ENCODE results near the gene KIF26A. TPM values are rescaled to one million over a fixed set of nuclear protein-coding genes. Genes with fewer than 3 reads are reported as not detected.
A peak's percentile ranks its signal among the peaks of the same experiment; 100 is the strongest.

KIF26A gene
- polyA plus RNA-seq, 6 donors from 2014 or later: not detected

DNA sequence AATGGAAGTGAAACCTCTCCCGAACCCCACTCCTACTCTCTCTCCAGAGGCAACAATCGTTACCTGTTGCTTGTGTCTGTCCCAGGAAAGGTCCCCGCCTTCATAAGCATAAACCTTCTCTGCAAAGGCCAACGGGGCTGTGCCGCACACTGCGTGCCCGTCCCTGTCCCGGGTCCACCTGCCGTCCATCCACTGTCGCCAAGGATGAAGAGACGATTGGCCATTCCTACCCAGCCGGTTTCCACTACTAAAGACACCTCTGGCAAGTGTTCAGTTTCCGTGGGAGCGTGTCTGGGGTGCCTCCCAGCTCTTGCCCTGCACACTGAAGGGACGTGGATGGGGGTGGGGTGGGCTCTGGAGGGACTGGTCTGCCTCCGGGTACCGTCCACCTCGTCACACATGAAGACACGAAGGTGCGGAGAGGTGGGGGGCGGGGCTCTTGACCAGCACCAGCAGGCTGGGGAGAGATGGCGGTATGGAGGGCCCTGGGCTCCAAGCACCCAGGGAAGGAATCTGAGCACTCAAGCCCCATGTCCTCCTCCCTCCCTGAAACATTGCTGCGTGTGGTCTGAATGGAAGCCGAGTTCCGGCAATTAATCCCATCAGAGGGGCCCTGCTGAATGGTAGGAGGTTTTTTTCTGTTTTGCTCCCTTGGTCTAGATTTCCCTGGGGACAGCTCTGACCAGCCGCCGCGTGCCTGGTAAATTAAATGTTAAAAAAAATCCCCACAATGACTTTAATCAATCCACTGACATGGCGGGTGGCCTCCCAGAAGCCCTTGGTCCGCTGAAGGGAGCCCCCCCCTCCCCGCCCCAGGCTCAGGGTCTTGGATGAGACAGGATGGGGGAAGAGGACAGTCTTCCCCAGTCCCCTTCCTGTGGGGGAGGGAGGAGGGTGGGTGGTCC is 4.1 kb upstream of the KIF26A start:
- peaks cover 19 to 75% (median 64%) of the 10 kb centered on the region in 3 donors for H3K27me3 Mint-ChIP-seq
- peaks cover 4 to 11% of the 10 kb centered on the region in 2 donors for H3K36me3 Mint-ChIP-seq
- no peak overlapping the region for H3K27ac Mint-ChIP-seq
- H3K4me3 Mint-ChIP-seq: peak overlapping the region in 3 of 8 donors; percentile 47 to 74 (median 51)
- H3K4me1 Mint-ChIP-seq: peaks cover 11 to 15% (median 11%) of the 10 kb centered on the region in 3 donors
- DNase-seq: no peak
- peaks cover 9 to 23% (median 16%) of the 10 kb centered on the region in 7 donors for H3K9me3 Mint-ChIP-seq
- ATAC-seq (ENCODE audit: low read depth in 2 of 2): no peak

- ATAC-seq (ENCODE audit: low read depth in 2 of 2) (no peak), DNase-seq (no peak)
- Mint-ChIP-seq H3K4me3 (peak overlapping the region in 6 of 8 donors; percentile 41 to 69 (median 46)), H3K27ac (peak overlapping the region in 1 of 6 donors; percentile 45), H3K27me3 (peaks cover 17 to 74% (median 54%) of the 10 kb centered on the region in 3 donors), H3K4me1 (peaks cover 11 to 16% (median 11%) of the 10 kb centered on the region in 3 donors), H3K9me3 (peaks cover 0 to 13% (median 6%) of the 10 kb centered on the region in 7 donors), H3K36me3 (peaks cover 0 to under 1% of the 10 kb centered on the region in 2 donors)
These were observed 3.1 kb upstream of the KIF26A start for GRCh38 chr14:104135121-104135903.

- Mint-ChIP-seq H3K4me3 (peak overlapping the region in 2 of 8 donors; percentile 44 to 75), H3K27me3 (peaks cover 17 to 74% (median 50%) of the 10 kb centered on the region in 3 donors)
These were observed 2.4 kb upstream of the KIF26A start for GRCh38 chr14:104135904-104136471.

GRCh38 chr14:104136472-104137296 is 1.7 kb upstream of the KIF26A start:
- Mint-ChIP-seq H3K36me3 (no peaks in the 10 kb centered on the region), H3K4me1 (peaks cover 11 to 16% (median 11%) of the 10 kb centered on the region in 3 donors), H3K9me3 (peaks cover 0 to 6% (median 0%) of the 10 kb centered on the region in 7 donors), H3K27ac (peak overlapping the region in 1 of 6 donors; percentile 26), H3K4me3 (peak overlapping the region; percentile 54 to 88 (median 76)), H3K27me3 (peaks cover 17 to 70% (median 43%) of the 10 kb centered on the region in 3 donors)
- ATAC-seq (ENCODE audit: low read depth in 2 of 2) (no peak), DNase-seq (no peak)

More at GRCh38 chr14:104135904-104136471, 2.4 kb upstream of the KIF26A start:
- no peak for DNase-seq
- Mint-ChIP-seq H3K36me3 (no peaks in the 10 kb centered on the region), H3K4me1 (peaks cover 11 to 16% (median 11%) of the 10 kb centered on the region in 3 donors), H3K27ac (peak overlapping the region in 1 of 6 donors; percentile 45), H3K9me3 (peaks cover 0 to 8% (median 3%) of the 10 kb centered on the region in 7 donors)
- no peak for ATAC-seq (ENCODE audit: low read depth in 2 of 2)

GRCh38 chr14:104137297-104138097 is 890 bp upstream of the KIF26A start:
- Mint-ChIP-seq H3K9me3 (no peaks in the 10 kb centered on the region), H3K4me3 (peak overlapping the region; percentile 54 to 88 (median 79)), H3K27me3 (peaks cover 9 to 68% (median 42%) of the 10 kb centered on the region in 3 donors), H3K27ac (no peak overlapping the region), H3K36me3 (no peaks in the 10 kb centered on the region), H3K4me1 (peaks cover 11 to 16% (median 11%) of the 10 kb centered on the region in 3 donors)
- DNase-seq (peak; percentile 42), ATAC-seq (ENCODE audit: low read depth in 2 of 2) (peak; percentile 77 to 78)

DNA sequence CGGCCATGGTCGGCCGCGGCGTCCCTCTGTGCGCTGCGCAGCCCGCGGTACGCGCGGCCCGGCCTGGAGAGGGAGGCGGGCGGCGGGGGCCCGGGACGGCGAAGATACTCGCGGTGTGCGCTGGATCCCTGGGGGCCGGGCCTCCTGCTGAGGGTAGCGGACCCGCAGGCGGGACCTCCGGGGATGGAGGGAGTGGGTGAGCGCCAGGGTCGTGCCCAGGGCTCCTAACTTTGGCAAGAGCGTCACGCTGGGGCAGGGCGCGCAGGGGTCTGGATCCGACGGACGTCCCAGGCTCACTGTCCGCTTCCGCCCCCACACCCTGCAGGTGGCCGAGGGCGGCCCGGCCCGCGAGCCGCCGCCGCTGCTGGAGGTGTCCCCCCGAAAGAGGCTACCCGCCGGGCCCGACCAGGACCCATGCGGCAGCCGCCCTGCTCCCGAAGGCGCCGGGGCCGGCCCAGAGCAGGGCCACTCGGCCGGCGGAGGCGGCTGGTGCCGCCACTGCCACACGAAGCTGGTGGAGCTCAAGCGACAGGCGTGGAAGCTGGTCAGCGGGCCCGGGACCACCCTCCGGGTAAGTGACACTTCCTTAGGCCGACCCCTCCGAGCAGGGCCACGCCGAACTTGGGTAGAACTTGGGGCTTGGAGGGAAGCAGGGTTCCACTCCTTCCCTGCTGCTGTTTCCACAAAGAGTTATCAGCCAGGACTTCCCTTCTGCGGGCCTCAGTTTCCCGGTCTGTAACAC is 502 bp downstream of the KIF26A start:
- ATAC-seq (ENCODE audit: low read depth in 2 of 2): no peak
- Mint-ChIP-seq H3K27ac (no peak overlapping the region), H3K4me1 (peaks cover 11 to 16% (median 11%) of the 10 kb centered on the region in 3 donors), H3K4me3 (peak overlapping the region in 6 of 8 donors; percentile 10 to 73 (median 48)), H3K36me3 (no peaks in the 10 kb centered on the region), H3K27me3 (peaks cover 8 to 61% (median 39%) of the 10 kb centered on the region in 3 donors), H3K9me3 (no peaks in the 10 kb centered on the region)
- no peak for DNase-seq

DNA sequence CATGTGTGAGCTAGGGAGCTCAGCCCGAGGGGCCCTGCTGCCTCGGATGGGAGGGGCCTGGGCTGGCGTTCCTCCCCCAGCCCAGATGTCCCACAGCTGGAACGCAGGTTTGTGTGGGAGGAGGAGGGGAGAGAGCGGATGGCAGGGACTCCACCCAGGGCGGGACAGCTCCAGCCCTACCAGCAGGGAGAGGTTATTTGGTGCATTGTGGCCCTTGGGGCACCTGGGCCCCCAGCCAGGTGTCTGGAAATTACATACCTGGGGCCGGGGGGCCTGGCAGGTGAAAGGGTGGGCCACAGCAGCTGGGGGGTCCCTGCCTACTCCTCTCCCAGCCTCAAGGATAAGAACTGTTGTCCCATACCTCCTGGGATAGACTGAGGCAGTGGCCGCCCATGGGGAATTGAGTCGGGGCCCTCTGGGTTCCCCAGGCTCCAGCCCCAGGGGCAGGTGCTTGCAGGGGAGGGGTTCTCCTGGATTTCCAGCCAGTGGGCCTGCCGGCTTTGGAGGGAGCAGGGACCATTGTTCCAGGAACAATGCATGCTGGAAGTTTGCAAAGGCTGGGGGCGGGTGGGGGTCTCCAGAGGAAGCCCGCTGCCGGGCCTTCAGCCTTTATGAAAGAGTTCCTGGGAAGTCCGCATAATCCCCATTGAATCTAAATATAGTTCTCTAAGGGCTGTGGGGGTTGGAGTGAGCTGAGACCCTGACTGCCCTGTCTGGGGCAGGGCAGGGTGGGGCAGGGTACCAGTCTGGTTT is 1.2 kb downstream of the KIF26A start:
- H3K4me3 Mint-ChIP-seq: peak overlapping the region in 6 of 8 donors; percentile 10 to 76 (median 50)

GRCh38 chr14:104140213-104140462 is 1.8 kb downstream of the KIF26A start:
- Mint-ChIP-seq H3K4me3 (peak overlapping the region in 3 of 8 donors; percentile 29 to 76 (median 50)), H3K27me3 (peaks cover 12 to 60% (median 32%) of the 10 kb centered on the region in 3 donors), H3K36me3 (no peaks in the 10 kb centered on the region), H3K4me1 (peaks cover 8 to 12% (median 11%) of the 10 kb centered on the region in 3 donors), H3K27ac (no peak overlapping the region), H3K9me3 (no peaks in the 10 kb centered on the region)
- ATAC-seq (ENCODE audit: low read depth in 2 of 2) (no peak), DNase-seq (no peak)

More for the DNA sequence above, 1.2 kb downstream of the KIF26A start:
- H3K27me3 Mint-ChIP-seq: peaks cover 8 to 60% (median 32%) of the 10 kb centered on the region in 3 donors
- no peaks in the 10 kb centered on the region for H3K9me3 Mint-ChIP-seq
- peaks cover 11 to 16% (median 11%) of the 10 kb centered on the region in 3 donors for H3K4me1 Mint-ChIP-seq
- ATAC-seq (ENCODE audit: low read depth in 2 of 2): no peak
- H3K36me3 Mint-ChIP-seq: no peaks in the 10 kb centered on the region
- DNase-seq: no peak
- no peak overlapping the region for H3K27ac Mint-ChIP-seq

DNA sequence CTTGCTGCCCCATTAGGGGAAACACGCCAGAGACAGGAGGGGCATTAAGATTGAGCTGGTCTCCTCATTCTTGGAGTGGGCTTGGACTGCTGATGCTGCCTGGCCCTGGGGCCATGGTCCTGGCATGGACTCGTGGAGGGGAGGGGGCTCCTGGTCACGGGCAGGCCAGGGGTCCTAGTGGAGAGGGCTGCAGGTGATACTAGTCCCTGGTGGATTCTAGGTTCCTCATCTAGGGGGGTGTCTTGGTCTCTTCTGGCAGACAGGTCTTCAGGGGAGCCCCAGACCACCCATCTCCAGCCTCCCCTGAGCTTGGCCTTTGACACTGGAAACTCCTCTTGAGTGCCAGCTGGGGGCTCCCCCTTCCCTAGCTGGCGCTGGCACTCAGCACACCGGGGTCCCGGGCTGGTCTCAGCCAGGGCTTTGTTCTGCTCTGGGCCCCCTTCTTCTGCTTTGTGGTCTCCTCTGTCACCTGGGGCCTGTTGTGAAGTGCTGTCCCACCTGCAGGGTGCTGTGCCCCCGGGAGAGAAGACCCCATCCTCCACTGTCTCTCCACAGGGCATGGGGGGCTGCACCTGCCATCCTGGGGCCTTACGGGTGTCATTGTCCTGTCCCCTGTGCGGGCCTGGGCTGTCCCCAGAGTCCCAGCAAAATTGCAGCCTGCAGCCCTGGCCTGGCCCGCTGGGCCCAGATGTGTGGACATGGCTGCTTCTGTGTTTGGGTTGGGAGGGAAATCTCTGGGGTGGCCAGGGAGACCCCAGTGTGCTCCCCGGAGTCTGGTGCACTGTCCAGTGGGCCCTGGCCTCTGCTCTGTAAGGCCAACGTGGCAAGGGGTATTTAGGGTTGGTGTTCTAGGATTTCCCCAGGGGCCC is 2.3 kb downstream of the KIF26A start:
- DNase-seq (no peak), ATAC-seq (ENCODE audit: low read depth in 2 of 2) (no peak)
- Mint-ChIP-seq H3K4me3 (peak overlapping the region in 4 of 8 donors; percentile 29 to 76 (median 58)), H3K36me3 (no peaks in the 10 kb centered on the region), H3K9me3 (no peaks in the 10 kb centered on the region), H3K4me1 (peaks cover 4 to 12% (median 9%) of the 10 kb centered on the region in 3 donors), H3K27ac (peak overlapping the region in 1 of 6 donors; percentile 60), H3K27me3 (peaks cover 13 to 57% (median 31%) of the 10 kb centered on the region in 3 donors)

- Mint-ChIP-seq H3K36me3 (no peaks in the 10 kb centered on the region), H3K27me3 (peaks cover 13 to 60% (median 36%) of the 10 kb centered on the region in 3 donors), H3K27ac (no peak overlapping the region), H3K4me3 (no peak overlapping the region), H3K9me3 (no peaks in the 10 kb centered on the region), H3K4me1 (peaks cover 4 to 11% (median 10%) of the 10 kb centered on the region in 3 donors)
- ATAC-seq (ENCODE audit: low read depth in 2 of 2): no peak
- DNase-seq: no peak
These were observed 3.3 kb downstream of the KIF26A start for GRCh38 chr14:104141621-104142091.
